ENCODE data around the gene FHIT.

DNA sequence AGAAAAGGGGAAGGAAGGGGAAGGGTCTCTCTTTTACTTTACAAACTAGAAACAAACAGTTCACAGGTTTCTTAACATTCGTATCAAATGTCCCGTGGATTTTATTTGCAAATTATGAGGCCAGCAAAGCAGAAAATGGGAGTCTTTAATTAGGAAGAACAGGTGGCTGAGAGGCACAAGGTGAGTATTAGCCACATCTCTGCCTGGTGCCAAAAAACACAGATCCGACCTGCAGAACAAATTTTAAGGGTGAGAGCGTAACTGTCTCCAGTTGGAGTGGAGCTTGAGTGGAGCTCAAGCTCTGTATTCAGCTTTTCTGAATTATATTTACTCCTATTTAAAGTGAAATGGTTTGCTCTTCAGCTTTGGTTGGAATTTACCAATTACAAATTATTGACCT lies 1004.9 kb downstream of the FHIT start:
- TF ChIP-seq EP300 (IDR thresholded peaks at IDR 0.05) (no peak), POLR2A (IDR thresholded peaks at IDR 0.05) (no peak)
- TF ChIP-seq, protein P1, sequence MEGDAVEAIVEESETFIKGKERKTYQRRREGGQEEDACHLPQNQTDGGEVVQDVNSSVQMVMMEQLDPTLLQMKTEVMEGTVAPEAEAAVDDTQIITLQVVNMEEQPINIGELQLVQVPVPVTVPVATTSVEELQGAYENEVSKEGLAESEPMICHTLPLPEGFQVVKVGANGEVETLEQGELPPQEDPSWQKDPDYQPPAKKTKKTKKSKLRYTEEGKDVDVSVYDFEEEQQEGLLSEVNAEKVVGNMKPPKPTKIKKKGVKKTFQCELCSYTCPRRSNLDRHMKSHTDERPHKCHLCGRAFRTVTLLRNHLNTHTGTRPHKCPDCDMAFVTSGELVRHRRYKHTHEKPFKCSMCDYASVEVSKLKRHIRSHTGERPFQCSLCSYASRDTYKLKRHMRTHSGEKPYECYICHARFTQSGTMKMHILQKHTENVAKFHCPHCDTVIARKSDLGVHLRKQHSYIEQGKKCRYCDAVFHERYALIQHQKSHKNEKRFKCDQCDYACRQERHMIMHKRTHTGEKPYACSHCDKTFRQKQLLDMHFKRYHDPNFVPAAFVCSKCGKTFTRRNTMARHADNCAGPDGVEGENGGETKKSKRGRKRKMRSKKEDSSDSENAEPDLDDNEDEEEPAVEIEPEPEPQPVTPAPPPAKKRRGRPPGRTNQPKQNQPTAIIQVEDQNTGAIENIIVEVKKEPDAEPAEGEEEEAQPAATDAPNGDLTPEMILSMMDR (IDR thresholded peaks at IDR 0.05): no peak
